ENCODE measurements around the gene TANGO6. TPM values are rescaled to one million over a fixed set of nuclear protein-coding genes. Genes with fewer than 3 reads are reported as not detected.

Gene TANGO6
- total and polyA plus RNA-seq, 3 donors from 2014 or later = 23.1 to 41.3 (median 39.4) TPM

- Histone ChIP-seq H3K27me3 (no peaks in the 10 kb centered on the region), H3K4me3 (no peak overlapping the region), H3K36me3 (ENCODE audit: low read depth, missing control alignments) (no peaks in the 10 kb centered on the region), H3K27ac (no peak overlapping the region), H3K9me3 (no peaks in the 10 kb centered on the region), H3K4me1 (no peaks in the 10 kb centered on the region)
- intact Hi-C loops (cut with DNase I; ENCODE audit: low total_unique reads) = no loop called here
- 70 to 86% methylated on average over 2 of the region's 2 CpGs for WGBS, 2 donors
- DNase-seq = no peak
- TF ChIP-seq POLR2A (IDR thresholded peaks at IDR 0.05) = no peak
- TF ChIP-seq, protein P1, sequence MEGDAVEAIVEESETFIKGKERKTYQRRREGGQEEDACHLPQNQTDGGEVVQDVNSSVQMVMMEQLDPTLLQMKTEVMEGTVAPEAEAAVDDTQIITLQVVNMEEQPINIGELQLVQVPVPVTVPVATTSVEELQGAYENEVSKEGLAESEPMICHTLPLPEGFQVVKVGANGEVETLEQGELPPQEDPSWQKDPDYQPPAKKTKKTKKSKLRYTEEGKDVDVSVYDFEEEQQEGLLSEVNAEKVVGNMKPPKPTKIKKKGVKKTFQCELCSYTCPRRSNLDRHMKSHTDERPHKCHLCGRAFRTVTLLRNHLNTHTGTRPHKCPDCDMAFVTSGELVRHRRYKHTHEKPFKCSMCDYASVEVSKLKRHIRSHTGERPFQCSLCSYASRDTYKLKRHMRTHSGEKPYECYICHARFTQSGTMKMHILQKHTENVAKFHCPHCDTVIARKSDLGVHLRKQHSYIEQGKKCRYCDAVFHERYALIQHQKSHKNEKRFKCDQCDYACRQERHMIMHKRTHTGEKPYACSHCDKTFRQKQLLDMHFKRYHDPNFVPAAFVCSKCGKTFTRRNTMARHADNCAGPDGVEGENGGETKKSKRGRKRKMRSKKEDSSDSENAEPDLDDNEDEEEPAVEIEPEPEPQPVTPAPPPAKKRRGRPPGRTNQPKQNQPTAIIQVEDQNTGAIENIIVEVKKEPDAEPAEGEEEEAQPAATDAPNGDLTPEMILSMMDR (IDR thresholded peaks at IDR 0.05) = no peak
These were observed 108.9 kb downstream of the TANGO6 start for GRCh38 chr16:68951991-68952877.

DNA sequence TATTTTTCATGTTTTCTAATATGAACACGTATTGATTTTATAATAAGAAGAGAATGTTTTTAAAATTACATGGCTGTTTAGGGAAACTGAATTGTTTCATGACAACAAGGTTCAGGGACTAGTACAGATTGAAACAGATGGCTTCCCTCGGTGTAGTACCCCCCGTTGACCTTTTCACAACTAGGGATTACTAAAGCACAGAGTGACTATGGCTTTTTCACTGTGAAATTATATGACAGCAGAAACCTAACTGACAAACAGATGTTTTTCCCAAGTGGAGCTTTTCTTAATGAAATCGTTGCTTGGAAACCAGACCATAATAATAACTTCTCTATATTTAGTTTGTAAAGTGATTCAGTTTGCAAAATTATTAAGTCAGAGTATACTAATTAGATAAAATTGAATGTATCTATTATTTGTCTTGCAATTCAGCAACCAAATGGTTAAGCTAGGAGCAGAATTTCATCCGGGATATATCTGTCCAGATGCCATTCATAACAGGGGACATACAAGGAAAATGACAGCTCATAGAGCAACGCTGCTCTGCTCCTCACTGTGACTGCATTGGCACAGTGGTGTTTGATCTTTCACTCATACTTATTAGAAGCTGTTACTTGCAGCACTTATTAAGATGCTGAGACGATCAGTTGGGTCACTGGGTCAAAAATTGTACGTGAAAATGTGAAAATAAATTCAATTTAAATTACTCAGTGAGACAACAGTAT, 111.7 kb downstream of the TANGO6 start:
- Histone ChIP-seq H3K27me3 (no peaks in the 10 kb centered on the region), H3K4me3 (no peak overlapping the region), H3K9me3 (no peaks in the 10 kb centered on the region), H3K4me1 (no peaks in the 10 kb centered on the region), H3K36me3 (ENCODE audit: low read depth, missing control alignments) (no peaks in the 10 kb centered on the region), H3K27ac (no peak overlapping the region)
- DNase-seq = no peak
- intact Hi-C loops (cut with DNase I; ENCODE audit: low total_unique reads) = no loop called here
- TF ChIP-seq, protein P1 (IDR thresholded peaks at IDR 0.05) = no peak
- TF ChIP-seq POLR2A (IDR thresholded peaks at IDR 0.05) = no peak
- 61 to 66% methylated on average over 8 of the region's 8 CpGs for WGBS, 2 donors

DNA sequence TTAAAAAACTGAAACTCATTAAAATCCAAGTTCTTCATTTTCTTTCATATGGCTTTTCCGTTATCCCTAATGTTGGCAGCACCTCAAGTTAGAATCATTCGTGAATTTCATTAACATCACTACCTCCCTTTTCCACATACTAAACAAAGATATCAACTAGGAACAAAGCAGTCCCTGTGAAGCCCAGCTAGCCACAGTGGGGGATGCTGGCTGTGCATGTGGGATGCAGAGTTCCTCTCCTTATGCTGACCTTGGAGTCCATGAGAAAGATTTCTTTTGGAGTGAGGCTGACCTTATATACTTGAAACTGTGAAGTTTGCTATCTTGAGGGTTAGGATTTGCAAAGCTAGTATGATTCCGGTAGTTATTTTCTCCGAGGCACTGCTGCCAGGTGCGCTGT, 117.6 kb downstream of the TANGO6 start:
- Histone ChIP-seq H3K4me3 (no peak overlapping the region), H3K9me3 (no peaks in the 10 kb centered on the region), H3K4me1 (no peaks in the 10 kb centered on the region), H3K36me3 (ENCODE audit: low read depth, missing control alignments) (no peaks in the 10 kb centered on the region), H3K27ac (peak overlapping the region; percentile 9 to 62), H3K27me3 (no peaks in the 10 kb centered on the region)
- peak; percentile 88 for DNase-seq
- WGBS, 2 donors = 55 to 58% methylated on average over 5 of the region's 5 CpGs
- TF ChIP-seq, protein P1 (IDR thresholded peaks at IDR 0.05) = no peak
- TF ChIP-seq POLR2A (IDR thresholded peaks at IDR 0.05) = no peak
- intact Hi-C loops (cut with DNase I; ENCODE audit: low total_unique reads) = no loop called here

DNA sequence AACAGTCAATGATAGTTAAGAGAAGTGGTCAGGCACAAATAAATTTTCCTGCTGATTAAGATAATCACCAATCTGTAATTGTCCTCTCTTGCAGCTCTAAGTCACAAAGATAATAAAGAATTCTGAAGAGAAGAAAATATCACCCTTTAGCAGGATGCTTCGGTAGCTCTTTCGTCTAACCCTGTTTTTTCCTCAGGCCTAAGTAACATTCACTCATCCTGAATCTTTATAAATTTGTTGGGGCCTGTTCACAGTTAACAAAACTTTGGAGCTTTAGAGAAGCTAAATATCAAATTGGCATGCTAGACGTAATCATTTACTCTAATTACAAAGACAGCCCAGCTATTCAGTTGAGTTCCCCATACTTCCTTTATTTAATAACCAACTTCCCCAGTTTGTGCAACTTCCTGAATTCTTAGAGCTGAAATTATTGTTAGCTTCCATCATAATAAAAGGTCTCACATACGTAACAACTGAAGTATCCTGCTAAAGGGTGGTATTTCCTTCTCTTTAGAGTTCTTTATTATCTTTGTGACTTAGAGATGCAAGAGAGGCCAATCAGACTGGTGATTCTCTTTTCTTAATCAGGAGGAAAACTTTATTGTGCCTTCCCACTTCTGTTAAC, 118.6 kb downstream of the TANGO6 start:
- 60 to 75% methylated on average over 4 of the region's 4 CpGs for WGBS, 2 donors
- Histone ChIP-seq H3K4me1 (no peaks in the 10 kb centered on the region), H3K36me3 (ENCODE audit: low read depth, missing control alignments) (no peaks in the 10 kb centered on the region), H3K9me3 (no peaks in the 10 kb centered on the region), H3K27me3 (no peaks in the 10 kb centered on the region), H3K4me3 (no peak overlapping the region), H3K27ac (peak overlapping the region; percentile 4 to 48)
- no peak for DNase-seq
- TF ChIP-seq, protein P1 (IDR thresholded peaks at IDR 0.05) = no peak
- intact Hi-C loops (cut with DNase I; ENCODE audit: low total_unique reads) = no loop called here
